ENCODE measurements around the gene HAT1. TPM values are rescaled to one million over a fixed set of nuclear protein-coding genes. Genes with fewer than 3 reads are reported as not detected.

HAT1 gene
- total and polyA plus RNA-seq, 2 of the 4 experiments (the other 2 are of a cell fraction) = 24.4 to 42.1 TPM

GRCh38 chr2:171880774-171881173, 41.5 kb upstream of the HAT1 start:
- in situ Hi-C loops (cut with MboI; ENCODE audit: low sequenced_read_pairs) (no loop called here), dilution Hi-C loops (cut with HindIII; ENCODE audit: low sequenced_read_pairs, unreplicated experiment) (no loop called here), intact Hi-C loops (cut with micrococcal nuclease) (no loop called here)
- TF ChIP-seq MAFK (IDR thresholded peaks at IDR 0.05; ENCODE audit: low read depth, low read length) (no peak), CEBPB (IDR thresholded peaks at IDR 0.05; ENCODE audit: low read depth, low read length) (no peak), POLR2A (IDR thresholded peaks at IDR 0.05; ENCODE audit: low read depth, low read length) (no peak), CHD1 (IDR thresholded peaks at IDR 0.05; ENCODE audit: low read depth, low read length) (no peak), FOS (IDR thresholded peaks at IDR 0.05; ENCODE audit: low read depth, low read length) (no peak)
- Histone ChIP-seq H3K56ac (ENCODE audit: extremely low read depth, insufficient read depth, low read length) (no peak overlapping the region), H2AFZ (replicated peaks; ENCODE audit: low read length, poor library complexity) (no peak overlapping the region), H3K27me3 (ENCODE audit: control insufficient read depth, insufficient read depth, low read length) (no peaks in the 10 kb centered on the region), H3K4me1 (ENCODE audit: control insufficient read depth, insufficient read depth, low read length) (peaks cover 2% of the 10 kb centered on the region; the same call in 1 of the 2 replicates), H3K4ac (ENCODE audit: low read depth, low read length) (no peak overlapping the region), H3K4me3 (ENCODE audit: insufficient read depth, low read depth, low read length) (no peak overlapping the region), H3K9me1 (ENCODE audit: insufficient read depth, low read length) (peaks cover 4% of the 10 kb centered on the region), H4K91ac (ENCODE audit: insufficient read depth, low read depth, low read length) (no peak overlapping the region), H3K4me2 (ENCODE audit: low read depth, low read length) (no peak overlapping the region), H4K8ac (ENCODE audit: low read depth in 2 of 2, low read length in 2 of 2) (no peak overlapping the region), H3K9ac (ENCODE audit: low read depth, low read length) (no peak overlapping the region), H3K36me3 (ENCODE audit: control insufficient read depth, insufficient read depth, low read length) (no peaks in the 10 kb centered on the region), H2BK120ac (ENCODE audit: low read depth, low read length) (no peak overlapping the region), H3K9me3 (ENCODE audit: control insufficient read depth, insufficient read depth, low read length) (no peaks in the 10 kb centered on the region), H3K14ac (replicated peaks; ENCODE audit: low read depth, low read length) (no peak overlapping the region), H4K5ac (ENCODE audit: low read depth, low read length) (no peak overlapping the region), H3K79me1 (ENCODE audit: low read depth in 1 of 2, low read length in 2 of 2) (peaks cover 7% of the 10 kb centered on the region in 2 experiments; a peak in 3 of 4 replicates), H2BK20ac (ENCODE audit: low read depth, low read length) (no peak overlapping the region), H2AK9ac (replicated peaks; ENCODE audit: low read depth, low read length, poor library complexity) (no peak overlapping the region), H3K27ac (ENCODE audit: insufficient read depth, low read length) (no peak overlapping the region), H2BK15ac (ENCODE audit: low read depth, low read length) (no peak overlapping the region), H4K20me1 (ENCODE audit: insufficient read depth, low read length) (peaks cover 3% of the 10 kb centered on the region; the same call in 1 of the 2 replicates), H3K23ac (ENCODE audit: low read depth, low read length) (no peak overlapping the region), H3K18ac (ENCODE audit: low read depth, low read length) (no peak overlapping the region), H2BK5ac (ENCODE audit: low read depth, low read length, poor library complexity, severe bottlenecking) (no peak overlapping the region), H2AK5ac (ENCODE audit: low read depth, low read length) (no peak overlapping the region)
- POLR2A ChIA-PET (ENCODE audit: unreplicated experiment) = no interaction called here
- no peak for ATAC-seq (ENCODE audit: low read depth)
- no TSS peak for BruUV-seq (replicated peaks)
- CTCF ChIA-PET = no interaction called here
- no peak for DNase-seq
- WGBS, 2 experiments (ENCODE audit: extremely low coverage in 2 of 2, insufficient read length in 1 of 2) = no CpG with 5 or more reads among the region's 3 CpGs

Data from IMR-90 (cell line).